ENCODE data around the gene CTSF. TPM values are rescaled to one million over a fixed set of nuclear protein-coding genes. Genes with fewer than 3 reads are reported as not detected.
"Not testable (repeated sequence)": the region's sequence is repeated elsewhere in the genome, so short reads cannot be mapped to it uniquely, and the experiment has no call there.

Gene CTSF
- total RNA-seq, 4 donors from 2014 or later, result 5.4 to 24.3 (median 21.8) TPM

- no peak for TF ChIP-seq CTCF (IDR thresholded peaks at IDR 0.05)
- TF ChIP-seq POLR2A (IDR thresholded peaks at IDR 0.05), result no peak
- H3K27ac ChIP-seq, result no peak overlapping the region
- no peak for DNase-seq
Measured at GRCh38 chr11:66542362-66542761, 26.0 kb downstream of the CTSF start.

GRCh38 chr11:66541892-66542291 lies 26.5 kb downstream of the CTSF start:
- TF ChIP-seq POLR2A (IDR thresholded peaks at IDR 0.05), result no peak
- no peak for TF ChIP-seq CTCF (IDR thresholded peaks at IDR 0.05)
- H3K4me3 ChIP-seq, result no peak overlapping the region
- peaks cover 0 to 30% (median 4%) of the 10 kb centered on the region in 4 donors for H3K4me1 ChIP-seq
- no peaks in the 10 kb centered on the region for H3K27me3 ChIP-seq
- H3K27ac ChIP-seq, result no peak overlapping the region
- peaks cover 0 to 32% (median 0%) of the 10 kb centered on the region in 3 donors for H3K36me3 ChIP-seq
- H3K9me3 ChIP-seq, result no peaks in the 10 kb centered on the region
- DNase-seq, result no peak

More at GRCh38 chr11:66542362-66542761, 26.0 kb downstream of the CTSF start:
- Histone ChIP-seq H3K4me1 (peaks cover 0 to 30% (median 4%) of the 10 kb centered on the region in 4 donors), H3K36me3 (peaks cover 0 to 28% (median 0%) of the 10 kb centered on the region in 3 donors), H3K9me3 (no peaks in the 10 kb centered on the region), H3K4me3 (no peak overlapping the region), H3K27me3 (no peaks in the 10 kb centered on the region)

- Histone ChIP-seq H3K36me3 (peaks cover 0 to 41% (median 0%) of the 10 kb centered on the region in 3 donors), H3K4me1 (peaks cover 0 to 24% (median 3%) of the 10 kb centered on the region in 4 donors)
- H3K27ac ChIP-seq, H3K4me3 ChIP-seq, H3K9me3 ChIP-seq, H3K27me3 ChIP-seq, DNase-seq: not testable (repeated sequence)
Measured at GRCh38 chr11:66540598-66540997, 27.8 kb downstream of the CTSF start.

GRCh38 chr11:66539870-66540213 lies 28.6 kb downstream of the CTSF start:
- Histone ChIP-seq H3K4me1 (peaks cover 0 to 17% (median under 1%) of the 10 kb centered on the region in 4 donors), H3K27me3 (no peaks in the 10 kb centered on the region), H3K9me3 (no peaks in the 10 kb centered on the region), H3K27ac (no peak overlapping the region), H3K36me3 (peaks cover 0 to 41% (median 0%) of the 10 kb centered on the region in 3 donors), H3K4me3 (no peak overlapping the region)
- TF ChIP-seq CTCF (IDR thresholded peaks at IDR 0.05), result no peak
- no peak for TF ChIP-seq POLR2A (IDR thresholded peaks at IDR 0.05)
- DNase-seq, result no peak

- no peak for TF ChIP-seq POLR2A (IDR thresholded peaks at IDR 0.05)
- TF ChIP-seq CTCF (IDR thresholded peaks at IDR 0.05), result no peak
- Histone ChIP-seq H3K27me3 (no peaks in the 10 kb centered on the region), H3K9me3 (no peaks in the 10 kb centered on the region), H3K27ac (no peak overlapping the region), H3K4me1 (peaks cover 0 to 12% (median 0%) of the 10 kb centered on the region in 4 donors), H3K4me3 (no peak overlapping the region), H3K36me3 (peaks cover 0 to 41% (median 0%) of the 10 kb centered on the region in 3 donors)
- no peak for DNase-seq
Measured at GRCh38 chr11:66539170-66539869, 29.1 kb downstream of the CTSF start.

- no peak for DNase-seq
- no peaks in the 10 kb centered on the region for H3K27me3 ChIP-seq
- no peak overlapping the region for H3K4me3 ChIP-seq
- TF ChIP-seq CTCF (IDR thresholded peaks at IDR 0.05) (no peak), POLR2A (IDR thresholded peaks at IDR 0.05) (no peak)
- peaks cover 0 to 33% (median 0%) of the 10 kb centered on the region in 3 donors for H3K36me3 ChIP-seq
- no peaks in the 10 kb centered on the region for H3K9me3 ChIP-seq
- no peaks in the 10 kb centered on the region for H3K4me1 ChIP-seq
- no peak overlapping the region for H3K27ac ChIP-seq
Measured at GRCh38 chr11:66532784-66533183, 35.6 kb downstream of the CTSF start.
